ENCODE measurements around the gene ATMIN. TPM values are rescaled to one million over a fixed set of nuclear protein-coding genes. Genes with fewer than 3 reads are reported as not detected.

ATMIN gene
- total and polyA plus RNA-seq, 4 donors, result 6.8 to 17.8 (median 12.3) TPM

- TF ChIP-seq, protein P1, sequence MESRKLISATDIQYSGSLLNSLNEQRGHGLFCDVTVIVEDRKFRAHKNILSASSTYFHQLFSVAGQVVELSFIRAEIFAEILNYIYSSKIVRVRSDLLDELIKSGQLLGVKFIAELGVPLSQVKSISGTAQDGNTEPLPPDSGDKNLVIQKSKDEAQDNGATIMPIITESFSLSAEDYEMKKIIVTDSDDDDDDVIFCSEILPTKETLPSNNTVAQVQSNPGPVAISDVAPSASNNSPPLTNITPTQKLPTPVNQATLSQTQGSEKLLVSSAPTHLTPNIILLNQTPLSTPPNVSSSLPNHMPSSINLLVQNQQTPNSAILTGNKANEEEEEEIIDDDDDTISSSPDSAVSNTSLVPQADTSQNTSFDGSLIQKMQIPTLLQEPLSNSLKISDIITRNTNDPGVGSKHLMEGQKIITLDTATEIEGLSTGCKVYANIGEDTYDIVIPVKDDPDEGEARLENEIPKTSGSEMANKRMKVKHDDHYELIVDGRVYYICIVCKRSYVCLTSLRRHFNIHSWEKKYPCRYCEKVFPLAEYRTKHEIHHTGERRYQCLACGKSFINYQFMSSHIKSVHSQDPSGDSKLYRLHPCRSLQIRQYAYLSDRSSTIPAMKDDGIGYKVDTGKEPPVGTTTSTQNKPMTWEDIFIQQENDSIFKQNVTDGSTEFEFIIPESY (IDR thresholded peaks at IDR 0.05), result no peak
- TF ChIP-seq GABPA (IDR thresholded peaks at IDR 0.05 in 1 of 2, conservative IDR thresholded peaks at IDR 0.05 in 1 of 2) (no peak), FOXA2 (IDR thresholded peaks at IDR 0.05) (no peak), JUND (IDR thresholded peaks at IDR 0.05) (no peak), HNF4G (IDR thresholded peaks at IDR 0.05) (no peak)
Measured at GRCh38 chr16:81061871-81062608, 26.4 kb downstream of the ATMIN start (continued).

GRCh38 chr16:81066681-81067080 is 31.0 kb downstream of the ATMIN start:
- H3K9ac ChIP-seq (ENCODE audit: low read depth in 1 of 2, low read length in 2 of 2), result no peak overlapping the region
- no peaks in the 10 kb centered on the region for H3K36me3 ChIP-seq (ENCODE audit: control insufficient read depth in 4 of 4, insufficient read depth in 3 of 4, low read depth in 1 of 4, low read length in 3 of 4)
- H3K27me3 ChIP-seq (ENCODE audit: control insufficient read depth in 4 of 4, insufficient read depth in 4 of 4, low read length in 3 of 4), result no peaks in the 10 kb centered on the region
- no peak for DNase-seq (ENCODE audit: low spot score)
- no peak overlapping the region for H3K4me3 ChIP-seq (ENCODE audit: low read depth in 1 of 3, low read length in 3 of 3)
- no peak overlapping the region for H3K27ac ChIP-seq (ENCODE audit: low read depth in 1 of 2, low read length in 2 of 2)
- H3K4me1 ChIP-seq (ENCODE audit: control insufficient read depth in 4 of 4, insufficient read depth in 4 of 4, low read length in 3 of 4), result no peaks in the 10 kb centered on the region
- no peak for TF ChIP-seq GABPA (IDR thresholded peaks at IDR 0.05 in 1 of 2, conservative IDR thresholded peaks at IDR 0.05 in 1 of 2)
- TF ChIP-seq, protein P2, sequence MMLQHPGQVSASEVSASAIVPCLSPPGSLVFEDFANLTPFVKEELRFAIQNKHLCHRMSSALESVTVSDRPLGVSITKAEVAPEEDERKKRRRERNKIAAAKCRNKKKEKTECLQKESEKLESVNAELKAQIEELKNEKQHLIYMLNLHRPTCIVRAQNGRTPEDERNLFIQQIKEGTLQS (IDR thresholded peaks at IDR 0.05), result no peak
- no peak for TF ChIP-seq JUND (IDR thresholded peaks at IDR 0.05)
- no peak for TF ChIP-seq SP1 (IDR thresholded peaks at IDR 0.05)
- TF ChIP-seq EGR1 (IDR thresholded peaks at IDR 0.05; ENCODE audit: low read depth in 2 of 2), result no peak
- TF ChIP-seq, protein P1 (IDR thresholded peaks at IDR 0.05), result no peak
- TF ChIP-seq MAX (IDR thresholded peaks at IDR 0.05), result no peak
- no peak for TF ChIP-seq FOXA1 (IDR thresholded peaks at IDR 0.05)
- no peak for TF ChIP-seq FOXA2 (IDR thresholded peaks at IDR 0.05)
- no peak for TF ChIP-seq RAD21 (IDR thresholded peaks at IDR 0.05)
- TF ChIP-seq NR2F2 (IDR thresholded peaks at IDR 0.05), result no peak
- no peak for TF ChIP-seq HNF4G (IDR thresholded peaks at IDR 0.05)
- no peak for TF ChIP-seq RXRA (IDR thresholded peaks at IDR 0.05)
- TF ChIP-seq, protein P3, sequence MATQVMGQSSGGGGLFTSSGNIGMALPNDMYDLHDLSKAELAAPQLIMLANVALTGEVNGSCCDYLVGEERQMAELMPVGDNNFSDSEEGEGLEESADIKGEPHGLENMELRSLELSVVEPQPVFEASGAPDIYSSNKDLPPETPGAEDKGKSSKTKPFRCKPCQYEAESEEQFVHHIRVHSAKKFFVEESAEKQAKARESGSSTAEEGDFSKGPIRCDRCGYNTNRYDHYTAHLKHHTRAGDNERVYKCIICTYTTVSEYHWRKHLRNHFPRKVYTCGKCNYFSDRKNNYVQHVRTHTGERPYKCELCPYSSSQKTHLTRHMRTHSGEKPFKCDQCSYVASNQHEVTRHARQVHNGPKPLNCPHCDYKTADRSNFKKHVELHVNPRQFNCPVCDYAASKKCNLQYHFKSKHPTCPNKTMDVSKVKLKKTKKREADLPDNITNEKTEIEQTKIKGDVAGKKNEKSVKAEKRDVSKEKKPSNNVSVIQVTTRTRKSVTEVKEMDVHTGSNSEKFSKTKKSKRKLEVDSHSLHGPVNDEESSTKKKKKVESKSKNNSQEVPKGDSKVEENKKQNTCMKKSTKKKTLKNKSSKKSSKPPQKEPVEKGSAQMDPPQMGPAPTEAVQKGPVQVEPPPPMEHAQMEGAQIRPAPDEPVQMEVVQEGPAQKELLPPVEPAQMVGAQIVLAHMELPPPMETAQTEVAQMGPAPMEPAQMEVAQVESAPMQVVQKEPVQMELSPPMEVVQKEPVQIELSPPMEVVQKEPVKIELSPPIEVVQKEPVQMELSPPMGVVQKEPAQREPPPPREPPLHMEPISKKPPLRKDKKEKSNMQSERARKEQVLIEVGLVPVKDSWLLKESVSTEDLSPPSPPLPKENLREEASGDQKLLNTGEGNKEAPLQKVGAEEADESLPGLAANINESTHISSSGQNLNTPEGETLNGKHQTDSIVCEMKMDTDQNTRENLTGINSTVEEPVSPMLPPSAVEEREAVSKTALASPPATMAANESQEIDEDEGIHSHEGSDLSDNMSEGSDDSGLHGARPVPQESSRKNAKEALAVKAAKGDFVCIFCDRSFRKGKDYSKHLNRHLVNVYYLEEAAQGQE (IDR thresholded peaks at IDR 0.05), result no peak
- TF ChIP-seq HNF4A (conservative IDR thresholded peaks at IDR 0.05), result no peak
- TF ChIP-seq YY1 (IDR thresholded peaks at IDR 0.05), result no peak
- no peak for TF ChIP-seq TAF1 (conservative IDR thresholded peaks at IDR 0.05)
- TF ChIP-seq, protein P4, sequence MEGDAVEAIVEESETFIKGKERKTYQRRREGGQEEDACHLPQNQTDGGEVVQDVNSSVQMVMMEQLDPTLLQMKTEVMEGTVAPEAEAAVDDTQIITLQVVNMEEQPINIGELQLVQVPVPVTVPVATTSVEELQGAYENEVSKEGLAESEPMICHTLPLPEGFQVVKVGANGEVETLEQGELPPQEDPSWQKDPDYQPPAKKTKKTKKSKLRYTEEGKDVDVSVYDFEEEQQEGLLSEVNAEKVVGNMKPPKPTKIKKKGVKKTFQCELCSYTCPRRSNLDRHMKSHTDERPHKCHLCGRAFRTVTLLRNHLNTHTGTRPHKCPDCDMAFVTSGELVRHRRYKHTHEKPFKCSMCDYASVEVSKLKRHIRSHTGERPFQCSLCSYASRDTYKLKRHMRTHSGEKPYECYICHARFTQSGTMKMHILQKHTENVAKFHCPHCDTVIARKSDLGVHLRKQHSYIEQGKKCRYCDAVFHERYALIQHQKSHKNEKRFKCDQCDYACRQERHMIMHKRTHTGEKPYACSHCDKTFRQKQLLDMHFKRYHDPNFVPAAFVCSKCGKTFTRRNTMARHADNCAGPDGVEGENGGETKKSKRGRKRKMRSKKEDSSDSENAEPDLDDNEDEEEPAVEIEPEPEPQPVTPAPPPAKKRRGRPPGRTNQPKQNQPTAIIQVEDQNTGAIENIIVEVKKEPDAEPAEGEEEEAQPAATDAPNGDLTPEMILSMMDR (IDR thresholded peaks at IDR 0.05; ENCODE audit: low read depth, low read length, missing input control), result no peak
- no peaks in the 10 kb centered on the region for H3K9me3 ChIP-seq (ENCODE audit: control insufficient read depth in 4 of 4, low read length in 3 of 4)
- 74% methylated on average over 4 of the region's 4 CpGs for WGBS

Measured in liver (tissue), 9 donors.